Activated naive CD8-positive, alpha-beta T cell treated with anti-CD3 and anti-CD28 coated beads, Interleukin-2, amount 50 U/mL, for 16 hours (primary cell): ENCODE results near the gene CBR1.

Source experiments
- DNase-seq: peaks from one replicate; pipeline ENCODE4 v3.0.0-alpha.2; 2020; ENCODE audit warnings: low read depth, low spot score

Gene CBR1

DNA sequence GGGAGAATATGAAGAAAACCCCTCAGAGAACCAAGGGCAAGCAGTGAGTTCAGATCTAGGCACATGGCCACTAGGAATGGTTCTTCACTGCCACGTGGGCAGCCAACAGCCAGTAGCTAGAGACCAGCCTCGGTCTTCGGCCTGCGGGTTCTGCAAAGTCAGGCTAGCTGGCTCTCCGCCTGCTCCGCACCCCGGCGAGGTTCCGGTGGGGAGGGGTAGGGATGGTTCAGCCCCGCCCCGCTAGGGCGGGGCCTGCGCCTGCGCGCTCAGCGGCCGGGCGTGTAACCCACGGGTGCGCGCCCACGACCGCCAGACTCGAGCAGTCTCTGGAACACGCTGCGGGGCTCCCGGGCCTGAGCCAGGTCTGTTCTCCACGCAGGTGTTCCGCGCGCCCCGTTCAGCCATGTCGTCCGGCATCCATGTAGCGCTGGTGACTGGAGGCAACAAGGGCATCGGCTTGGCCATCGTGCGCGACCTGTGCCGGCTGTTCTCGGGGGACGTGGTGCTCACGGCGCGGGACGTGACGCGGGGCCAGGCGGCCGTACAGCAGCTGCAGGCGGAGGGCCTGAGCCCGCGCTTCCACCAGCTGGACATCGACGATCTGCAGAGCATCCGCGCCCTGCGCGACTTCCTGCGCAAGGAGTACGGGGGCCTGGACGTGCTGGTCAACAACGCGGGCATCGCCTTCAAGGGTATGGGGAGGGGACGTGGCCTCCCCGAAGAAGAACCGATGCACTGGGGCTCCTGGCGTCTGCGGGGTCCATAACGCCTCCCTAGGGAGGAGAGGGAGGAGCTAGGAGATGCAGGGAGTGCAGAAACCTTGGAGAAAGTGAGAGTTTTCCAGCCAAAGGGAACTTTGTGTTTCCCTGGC lies at the start of gene CBR1:
Gene CBR1, plus strand, starts transcription at position 312 of the 871 bp plus-strand sequence. Its CDS starts 92 bp downstream, at position 404.
- peak; percentile 73 for DNase-seq

DNA sequence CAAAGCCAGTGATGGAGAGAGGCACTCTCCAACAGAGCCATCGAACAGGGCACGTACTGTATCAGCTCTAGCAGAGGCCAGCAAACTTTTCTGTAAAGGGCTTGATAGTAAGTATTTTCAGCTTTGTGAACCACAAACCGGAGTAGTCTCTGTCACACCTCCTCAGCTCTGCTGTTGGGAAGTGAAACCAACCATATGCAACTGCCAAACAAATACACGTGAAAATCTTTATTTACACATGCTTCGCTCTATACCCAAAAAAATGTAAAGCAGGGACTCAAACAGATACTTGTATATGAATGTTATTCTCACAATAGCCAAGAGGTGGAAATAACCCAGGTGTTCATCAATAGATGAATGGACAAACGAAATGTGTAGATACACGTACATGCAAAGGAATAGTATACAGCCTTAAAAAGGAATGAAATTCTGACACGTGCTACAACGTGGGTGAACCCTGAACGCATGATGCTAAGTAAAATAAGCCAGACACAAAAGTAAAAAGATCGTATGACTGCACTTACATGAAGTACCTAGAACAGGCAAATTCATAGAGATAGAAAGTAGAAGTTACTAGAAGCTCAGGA lies 48.5 kb upstream of the CBR1 start:
- DNase-seq: no peak

DNA sequence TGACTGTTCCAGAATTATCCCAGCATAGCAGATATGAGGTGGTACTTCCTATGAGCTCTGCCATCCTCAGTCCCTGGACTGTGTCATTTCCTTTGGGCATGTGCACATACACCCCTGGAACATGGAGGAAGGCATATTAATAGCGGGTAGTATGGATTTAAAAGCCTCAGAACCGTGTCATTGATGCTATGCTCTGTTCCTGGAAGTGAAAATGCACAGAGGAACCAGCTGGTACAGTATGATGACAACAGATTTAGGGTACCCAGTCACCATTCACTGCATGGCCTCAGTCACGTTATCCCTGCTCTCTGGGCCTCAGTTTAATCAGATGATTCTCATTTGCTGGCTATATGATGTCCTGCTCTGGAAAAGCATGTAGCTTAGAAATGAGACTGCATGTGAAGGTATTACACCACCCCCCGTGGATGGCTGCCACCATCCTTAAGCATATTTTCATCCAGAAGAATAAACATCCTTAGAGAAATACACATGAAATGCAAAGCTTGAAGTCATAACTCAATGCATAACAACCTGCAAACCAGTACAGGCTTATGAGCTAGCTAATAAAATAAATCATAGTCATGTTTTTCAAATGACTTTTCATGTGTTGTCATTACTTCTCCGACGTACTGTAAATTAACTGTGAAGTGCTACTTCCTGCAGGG lies 47.3 kb upstream of the CBR1 start:
- no peak for DNase-seq

DNA sequence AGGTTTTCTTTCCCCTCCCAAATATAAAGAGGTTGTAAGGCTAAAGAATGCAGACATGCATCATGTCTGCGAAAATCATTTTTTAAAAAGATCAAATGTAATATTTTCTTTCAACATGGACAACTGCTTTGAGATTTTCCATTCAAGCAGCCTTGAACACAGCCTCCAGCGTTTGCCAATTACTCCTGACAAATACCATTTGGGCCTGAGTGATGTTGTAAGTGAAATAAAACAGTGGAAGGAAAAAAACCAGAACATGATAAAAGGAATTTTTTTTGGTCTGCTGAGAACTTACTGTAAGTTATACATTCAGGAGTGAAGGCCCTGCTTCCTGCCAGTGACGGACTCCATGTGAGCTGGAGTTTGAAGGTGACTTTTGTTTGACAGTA lies 46.7 kb upstream of the CBR1 start:
- DNase-seq: no peak

DNA sequence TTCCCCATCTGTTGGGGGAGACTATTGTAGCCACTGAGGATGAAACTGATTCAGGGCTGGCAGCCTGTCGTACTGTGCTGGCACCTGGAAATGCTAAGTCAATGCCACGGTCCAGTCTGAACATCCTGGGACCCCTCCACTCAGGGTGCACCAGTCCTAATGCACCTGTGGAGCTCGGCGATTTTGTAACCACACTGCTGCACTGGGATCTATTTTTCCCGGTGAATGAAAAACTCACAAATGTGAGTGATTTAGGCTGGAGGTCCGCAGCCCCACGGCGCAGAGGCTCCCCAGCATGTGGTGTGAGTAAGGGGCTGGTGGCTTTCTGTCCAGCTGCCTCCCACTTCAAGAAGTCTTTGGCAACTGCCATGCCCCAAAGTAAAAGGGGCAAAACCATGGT lies 45.0 kb upstream of the CBR1 start:
- DNase-seq: no peak

DNA sequence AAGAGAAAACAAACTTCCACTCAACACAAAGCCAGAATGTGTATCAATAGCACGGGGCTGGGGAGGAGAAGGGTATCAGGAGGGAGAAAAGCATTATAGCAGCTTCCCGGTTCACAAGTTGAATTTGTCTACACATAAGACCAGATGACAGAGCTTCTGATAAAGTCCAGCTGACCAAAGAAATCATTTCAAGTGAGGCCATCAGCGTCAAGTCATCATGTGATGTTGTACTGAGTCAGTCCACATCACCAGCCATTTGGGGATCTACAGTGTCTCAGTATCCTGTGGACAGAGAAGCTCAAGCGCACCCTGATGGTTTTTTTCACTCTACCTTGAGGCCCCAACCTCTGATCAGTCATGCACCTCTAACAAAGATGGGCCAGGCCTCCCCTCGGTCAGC lies 42.5 kb upstream of the CBR1 start:
- DNase-seq: no peak

DNA sequence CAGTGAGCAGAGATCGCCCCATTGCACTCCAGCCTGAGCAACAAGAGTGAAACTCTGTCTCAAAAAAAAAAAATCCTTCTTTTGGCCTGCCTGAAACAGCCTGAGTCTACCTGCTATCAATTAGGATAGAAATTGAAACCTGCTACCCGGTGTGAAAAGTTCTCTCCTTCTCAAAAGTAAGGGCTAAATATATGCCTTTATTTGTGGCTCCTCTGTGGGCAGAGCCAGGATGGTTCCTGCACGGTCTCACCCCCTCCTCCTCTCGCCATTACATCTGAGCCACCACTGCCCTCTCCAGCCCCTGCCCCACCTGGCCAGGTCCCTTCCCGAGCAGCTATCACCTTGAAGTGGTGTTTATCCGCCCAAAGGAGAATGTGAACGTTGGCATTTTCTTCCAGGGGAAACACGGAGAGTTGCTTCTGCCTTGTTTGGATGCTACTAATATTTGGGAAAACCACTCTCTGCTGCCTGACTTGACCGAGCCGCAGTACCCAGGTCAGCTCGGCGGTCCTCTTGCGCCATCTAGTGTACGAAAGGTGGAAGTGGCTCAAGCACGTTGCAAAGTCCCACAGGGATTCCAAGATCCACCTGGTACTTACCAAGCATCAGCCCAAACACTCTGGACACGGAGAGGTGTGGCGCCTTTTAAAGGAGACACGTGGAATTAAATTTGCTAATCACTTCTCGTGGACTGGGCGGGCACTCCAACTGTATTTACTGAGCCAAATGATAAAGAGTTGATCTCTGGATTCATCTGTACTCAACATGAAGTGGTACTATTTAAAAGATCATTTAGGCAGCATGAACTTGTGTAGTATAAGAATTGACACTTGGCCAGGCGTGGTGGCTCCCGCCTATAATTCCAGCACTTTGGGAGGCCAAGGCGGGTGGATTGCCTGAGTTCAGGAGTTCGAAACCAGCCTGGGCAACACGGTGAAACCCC lies 41.4 kb upstream of the CBR1 start:
- peak; percentile 32 for DNase-seq

DNA sequence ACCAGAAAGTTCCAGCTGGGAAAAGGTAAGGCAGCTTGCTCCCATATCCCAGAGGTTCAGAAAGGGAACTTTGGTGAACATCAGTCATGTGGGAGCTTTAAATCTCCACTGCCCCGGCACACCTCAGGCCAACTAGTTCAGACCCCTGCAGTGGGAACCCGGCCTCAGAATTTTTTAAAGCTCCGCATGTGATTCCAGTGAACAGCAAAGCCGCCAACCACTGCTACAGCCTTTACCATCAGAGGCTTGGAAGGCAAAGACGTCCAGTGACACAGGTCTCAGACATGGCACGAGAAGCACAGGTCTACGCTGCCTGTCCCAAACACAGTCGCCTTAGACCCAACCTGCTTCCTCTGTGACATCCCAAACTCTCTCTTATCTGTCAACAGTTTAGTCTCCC lies 40.5 kb upstream of the CBR1 start:
- no peak for DNase-seq

DNA sequence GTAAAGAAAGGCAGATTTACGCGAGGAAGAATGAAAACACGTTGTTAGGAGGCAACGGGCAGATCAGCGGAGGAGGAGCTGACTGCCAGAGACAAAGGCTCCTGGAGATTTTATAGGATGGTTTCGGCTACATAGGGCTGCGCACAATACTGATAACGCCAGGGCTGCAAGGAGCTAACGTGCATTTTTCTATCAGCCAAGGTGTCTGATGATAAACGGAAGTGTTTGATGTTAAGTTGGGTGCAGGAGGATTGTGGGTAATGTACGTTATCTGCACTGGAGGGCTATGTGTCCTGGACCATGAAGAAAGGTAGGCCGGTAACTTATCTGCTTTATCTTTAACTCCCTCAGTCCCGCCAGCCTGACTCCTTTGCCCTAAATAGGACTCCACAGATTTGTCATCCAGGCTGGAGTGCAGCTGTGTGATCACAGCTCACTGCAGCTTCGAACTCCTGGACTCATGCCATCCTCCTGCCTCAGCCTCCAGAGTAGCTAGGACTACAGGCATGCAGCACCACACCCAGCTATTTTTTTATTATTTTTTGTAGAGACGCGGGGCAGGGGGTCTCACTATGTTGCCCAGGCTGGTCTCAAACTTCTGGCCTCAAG lies 39.1 kb upstream of the CBR1 start:
- no peak for DNase-seq

DNA sequence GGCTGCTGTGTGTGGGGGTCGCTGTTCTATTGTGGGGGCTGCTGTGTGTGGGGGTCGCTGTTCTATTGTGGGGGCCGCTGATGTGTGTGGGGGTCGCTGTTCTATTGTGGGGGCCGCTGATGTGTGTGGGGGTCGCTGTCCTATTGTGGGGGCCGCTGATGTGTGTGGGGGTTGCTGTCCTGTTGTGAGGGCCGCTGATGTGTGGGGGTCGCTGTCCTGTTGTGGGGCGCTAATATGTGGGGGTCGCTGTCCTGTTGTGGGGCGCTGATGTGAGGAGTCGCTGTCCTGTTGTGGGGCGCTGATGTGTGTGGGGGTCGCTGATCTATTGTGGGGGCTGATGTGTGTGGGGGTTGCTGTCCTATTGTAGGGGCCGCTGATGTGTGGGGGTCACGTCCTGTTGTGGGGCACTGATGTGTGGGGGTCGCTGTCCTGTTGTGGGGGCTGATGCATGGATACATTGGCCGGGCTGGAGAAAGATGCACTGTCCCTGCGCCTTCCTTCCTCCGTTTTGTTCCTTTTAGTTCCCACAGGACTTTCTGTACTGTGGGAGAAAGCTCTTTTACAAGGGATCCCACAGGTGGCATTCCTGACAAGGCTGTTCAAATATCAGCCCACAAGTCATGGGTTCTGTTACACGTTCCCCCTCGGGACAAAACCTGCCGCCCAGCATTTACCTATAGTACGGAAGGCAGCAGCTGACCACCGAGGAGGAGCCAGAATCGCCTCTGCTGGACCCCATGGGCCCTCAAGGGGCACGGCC lies 37.0 kb upstream of the CBR1 start:
- no peak for DNase-seq

DNA sequence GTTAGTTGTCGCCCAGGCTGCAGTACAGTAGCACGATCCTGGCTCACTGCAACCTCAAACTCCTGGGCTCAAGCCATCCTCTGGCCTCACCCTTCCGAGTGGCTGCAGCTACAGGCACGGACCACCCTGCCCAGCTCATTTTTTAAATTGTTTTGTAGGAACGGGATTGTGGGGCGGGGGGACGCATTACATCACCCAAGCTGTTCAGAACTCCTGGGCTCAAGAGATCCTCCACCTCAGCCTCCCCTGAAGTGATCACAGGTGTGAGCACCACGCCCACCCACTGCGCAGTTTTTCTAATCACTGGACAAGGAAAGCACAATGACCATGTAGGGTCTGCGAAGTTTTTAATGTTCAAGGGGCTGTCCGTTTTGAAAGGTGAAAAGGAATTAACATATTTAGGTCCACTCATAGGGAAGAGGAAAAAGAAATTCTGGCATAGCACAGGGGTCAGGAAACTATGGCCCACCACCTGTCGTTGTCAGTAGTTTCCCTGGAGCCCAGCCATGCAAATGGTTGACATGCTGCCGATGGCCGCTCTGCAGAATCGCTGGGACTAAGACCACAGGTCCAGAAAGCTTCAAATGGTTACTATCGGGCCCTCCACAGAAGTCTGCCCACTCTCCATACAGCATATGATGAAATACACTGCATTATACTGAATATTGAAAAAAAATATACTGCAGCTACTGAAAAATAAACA lies 35.5 kb upstream of the CBR1 start:
- DNase-seq: no peak

DNA sequence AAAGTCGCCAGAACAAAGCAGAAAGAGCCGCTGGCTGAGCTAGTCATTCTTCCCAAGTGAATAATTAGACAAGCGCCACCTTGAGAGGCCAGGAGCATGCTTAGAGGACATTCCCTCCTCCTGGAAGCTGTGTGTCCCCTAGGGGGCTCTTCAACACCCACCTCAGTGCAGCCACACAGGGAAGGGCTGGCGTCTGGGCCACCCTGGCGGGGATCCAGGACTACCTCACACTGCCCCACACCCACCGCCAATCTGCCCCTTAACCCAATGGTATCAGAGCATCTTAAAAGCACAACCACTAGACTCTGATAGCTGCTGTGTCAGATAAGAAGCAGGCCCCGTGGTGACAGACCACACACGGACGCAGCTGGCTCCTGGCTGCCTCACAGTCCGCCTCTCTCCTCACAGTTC lies 34.4 kb upstream of the CBR1 start:
- no peak for DNase-seq

DNA sequence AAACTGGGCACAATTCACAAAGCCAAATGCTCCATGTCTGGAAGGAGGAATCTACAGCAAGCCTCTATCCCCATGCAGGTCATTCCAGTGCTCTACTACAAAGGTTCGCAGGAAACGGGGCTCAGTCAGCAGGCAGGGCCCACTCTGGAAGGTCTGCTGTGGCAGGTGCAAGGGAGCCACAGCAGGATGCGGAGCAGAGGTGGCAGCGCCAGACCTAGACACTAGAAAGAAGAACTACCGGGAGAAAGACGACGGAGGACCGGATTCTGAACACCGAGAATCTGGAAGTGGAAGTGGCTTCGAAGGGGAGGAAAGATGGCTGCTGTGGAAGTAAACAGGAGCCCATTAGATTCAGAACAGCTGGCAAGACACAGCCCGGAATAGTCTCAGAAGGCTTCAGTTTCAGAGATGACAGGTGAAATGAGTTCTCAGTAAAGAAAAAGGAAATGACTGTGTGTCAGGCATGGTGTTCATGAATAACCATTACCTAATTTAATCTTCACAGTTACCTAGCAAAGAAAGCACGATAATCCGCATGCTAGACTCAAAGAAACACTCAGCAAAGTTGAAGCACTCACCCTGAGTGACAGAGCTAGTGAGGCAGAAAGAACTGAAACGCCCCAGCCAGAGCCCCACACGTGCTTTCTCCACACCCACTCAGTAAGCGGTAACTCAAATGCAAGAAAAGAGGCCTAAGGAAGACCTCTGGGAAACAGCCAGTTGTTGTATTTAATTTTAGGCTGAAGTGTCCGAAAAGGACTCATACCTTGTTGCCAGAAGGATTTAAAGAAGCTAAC lies 30.9 kb upstream of the CBR1 start:
- DNase-seq: no peak

DNA sequence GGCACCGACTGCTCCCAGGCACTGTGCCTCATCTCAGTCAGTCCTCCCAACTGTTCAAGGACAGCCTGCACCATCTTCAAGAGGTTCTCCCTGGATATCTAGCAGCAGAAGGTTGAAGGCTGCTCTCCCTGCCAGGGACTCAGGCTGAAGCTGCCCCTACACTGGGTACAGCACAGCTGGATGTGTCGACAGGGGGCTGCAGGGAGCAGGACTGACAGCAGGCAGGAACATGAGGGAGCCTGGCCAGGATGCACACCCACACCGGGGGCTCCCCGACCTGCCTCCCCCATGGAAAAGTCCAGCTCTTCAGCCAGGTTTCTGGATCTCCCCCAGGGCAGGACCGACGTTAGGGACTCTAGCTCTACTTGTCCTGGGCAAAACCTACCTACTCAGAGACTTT lies 30.0 kb upstream of the CBR1 start:
- no peak for DNase-seq

DNA sequence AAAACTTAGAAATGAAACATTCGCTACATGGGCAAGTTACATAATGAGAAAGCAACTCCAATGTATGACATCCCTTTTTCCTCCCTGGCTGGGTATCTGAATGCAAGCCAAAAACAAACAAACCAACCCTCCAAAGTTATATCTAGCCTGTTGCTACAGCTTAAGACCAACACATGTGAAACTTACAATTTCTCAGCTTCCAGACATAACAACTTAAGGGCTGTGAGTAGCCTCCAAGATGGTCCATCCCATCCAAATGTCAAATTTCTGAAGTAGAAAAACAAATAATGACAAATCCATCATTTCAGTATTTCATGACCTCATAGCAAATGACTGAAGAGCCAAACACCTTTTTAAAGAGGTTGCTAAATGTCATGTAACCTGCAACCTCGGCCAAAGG lies 29.4 kb upstream of the CBR1 start:
- DNase-seq: no peak

DNA sequence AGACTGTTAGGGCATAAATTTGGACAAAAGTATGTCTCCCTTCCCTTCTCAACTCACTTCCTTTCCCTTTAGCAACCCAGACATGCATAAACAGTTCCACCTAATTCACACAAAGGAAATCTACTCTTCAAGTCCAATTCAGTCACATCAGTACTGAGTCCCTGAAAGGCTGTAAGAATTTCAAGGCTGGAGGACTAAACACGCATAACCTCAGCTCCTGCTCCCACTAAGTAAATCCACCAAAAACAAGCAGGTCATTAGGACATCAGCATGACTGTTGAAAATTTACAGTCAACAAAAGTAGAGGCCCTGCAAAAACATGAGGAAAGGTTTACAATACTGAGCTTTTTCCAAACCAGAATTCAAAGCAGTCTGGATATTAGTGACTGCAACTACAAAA lies 27.9 kb upstream of the CBR1 start:
- no peak for DNase-seq

DNA sequence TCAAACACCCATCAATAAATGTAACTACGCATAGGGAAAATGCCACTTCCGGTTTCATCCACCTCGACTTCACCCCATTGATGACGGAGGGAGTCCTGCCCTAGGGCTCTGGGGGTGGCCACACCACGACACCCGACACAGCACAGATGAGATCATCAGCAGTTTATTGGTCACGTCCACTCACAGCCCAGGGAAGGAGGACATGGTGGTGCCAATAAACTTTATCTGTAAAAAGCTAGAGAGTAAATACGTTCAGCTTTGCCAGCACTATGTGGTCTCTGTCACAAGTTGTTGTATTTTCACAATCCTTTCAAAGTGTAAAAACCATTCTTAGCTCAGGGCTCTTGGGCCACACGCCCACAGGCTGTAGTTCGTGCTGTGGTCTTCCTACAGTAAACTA lies 25.8 kb upstream of the CBR1 start:
- DNase-seq: no peak

DNA sequence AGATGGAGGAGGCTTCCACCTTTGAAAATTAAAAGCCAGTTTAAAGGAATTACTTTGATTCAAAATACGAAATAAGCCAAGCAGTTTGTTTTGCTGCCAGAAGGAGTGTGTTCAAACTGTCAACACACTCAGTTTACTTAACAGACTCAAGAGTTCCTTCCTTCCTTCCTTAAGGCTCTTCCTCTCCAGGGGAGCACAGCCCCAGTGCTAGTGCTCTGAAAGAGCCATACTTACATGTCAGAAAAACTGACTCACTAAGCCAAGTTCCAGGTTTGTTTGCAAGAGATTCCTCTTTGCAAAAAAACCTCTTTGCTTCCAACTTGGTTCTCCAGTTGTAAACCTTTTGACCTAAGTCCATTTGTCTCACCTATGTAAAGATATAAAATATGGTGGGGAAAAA lies 23.8 kb upstream of the CBR1 start:
- no peak for DNase-seq

DNA sequence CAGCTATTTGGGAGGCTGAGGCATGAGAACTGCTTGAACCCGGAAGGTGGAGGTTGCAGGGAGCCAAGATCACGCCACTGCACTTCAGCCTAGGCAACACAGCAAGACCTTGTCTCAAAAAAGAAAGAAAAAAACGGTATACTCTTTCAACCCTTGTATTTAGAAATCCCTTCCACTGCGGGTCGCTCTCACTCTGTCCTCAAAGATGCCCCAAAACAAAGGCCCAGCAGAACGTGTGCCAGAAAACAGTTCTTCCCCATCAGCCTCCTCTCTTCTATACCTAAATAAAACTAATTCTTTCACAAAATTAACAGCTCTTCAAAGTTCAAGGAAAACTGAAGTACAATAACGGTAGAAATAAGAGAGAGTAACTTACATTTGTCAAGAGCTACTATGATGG lies 22.7 kb upstream of the CBR1 start:
- DNase-seq: no peak
